Peyer's patch (tissue), 4 donors: ENCODE data around the gene SYNE1.

Experiments used
- POLR2A ChIP-seq, 2 donors: fragments of 450-650 bp; IDR thresholded peaks; one replicate each; pipeline ENCODE4 v1.5.1; 2017; ENCODE audit warnings: antibody characterized with exemption in 2 of 2, mild to moderate bottlenecking in 2 of 2, moderate library complexity in 2 of 2
- TF ChIP-seq, protein P1 (sequence below), 6 experiments: fragments of 450-650 bp in 4 of 6; fragments of 200-600 bp in 2 of 6; sonication (generic) in 1 of 6; IDR thresholded peaks; one replicate each; pipeline ENCODE4 v1.5.1; 2017 to 2019; ENCODE audit warnings: antibody characterized with exemption in 6 of 6, mild to moderate bottlenecking in 3 of 6, moderate library complexity in 1 of 6

- TF ChIP-seq POLR2A (IDR thresholded peaks at IDR 0.05) = no peak
- TF ChIP-seq, protein P1, sequence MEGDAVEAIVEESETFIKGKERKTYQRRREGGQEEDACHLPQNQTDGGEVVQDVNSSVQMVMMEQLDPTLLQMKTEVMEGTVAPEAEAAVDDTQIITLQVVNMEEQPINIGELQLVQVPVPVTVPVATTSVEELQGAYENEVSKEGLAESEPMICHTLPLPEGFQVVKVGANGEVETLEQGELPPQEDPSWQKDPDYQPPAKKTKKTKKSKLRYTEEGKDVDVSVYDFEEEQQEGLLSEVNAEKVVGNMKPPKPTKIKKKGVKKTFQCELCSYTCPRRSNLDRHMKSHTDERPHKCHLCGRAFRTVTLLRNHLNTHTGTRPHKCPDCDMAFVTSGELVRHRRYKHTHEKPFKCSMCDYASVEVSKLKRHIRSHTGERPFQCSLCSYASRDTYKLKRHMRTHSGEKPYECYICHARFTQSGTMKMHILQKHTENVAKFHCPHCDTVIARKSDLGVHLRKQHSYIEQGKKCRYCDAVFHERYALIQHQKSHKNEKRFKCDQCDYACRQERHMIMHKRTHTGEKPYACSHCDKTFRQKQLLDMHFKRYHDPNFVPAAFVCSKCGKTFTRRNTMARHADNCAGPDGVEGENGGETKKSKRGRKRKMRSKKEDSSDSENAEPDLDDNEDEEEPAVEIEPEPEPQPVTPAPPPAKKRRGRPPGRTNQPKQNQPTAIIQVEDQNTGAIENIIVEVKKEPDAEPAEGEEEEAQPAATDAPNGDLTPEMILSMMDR (IDR thresholded peaks at IDR 0.05) = no peak
Observed at GRCh38 chr6:152100183-152100618, 537.0 kb downstream of the SYNE1 start.
